SK-N-SH (cell line): ENCODE results near the gene MINDY4. TPM values are rescaled to one million over a fixed set of nuclear protein-coding genes. Genes with fewer than 3 reads are reported as not detected.

ENCODE experiments used
- CTCF ChIA-PET: fragments of 300-600, 350-600 bp; formaldehyde crosslinking; extraction: SDS; loops from one replicate; lab custom pipeline; 2021; lab: Yijun Ruan, JAX
- POLR2A ChIA-PET: fragments of 350-600 bp; sonication (Branson Sonifier 250); formaldehyde crosslinking; extraction: SDS; loops from one replicate; lab custom pipeline; 2020; ENCODE audit warnings: antibody characterized with exemption, inconsistent platforms; lab: Yijun Ruan, JAX
- DNase-seq: peaks from one replicate; pipeline ENCODE4 v3.0.0; 2012
- H2AFZ ChIP-seq: fragments of 200-600 bp; sonication (generic); 2 replicates; pipeline ENCODE4 v1.8.1; 2016; ENCODE audit warnings: antibody characterized with exemption, mild to moderate bottlenecking, low read depth
- H3F3A ChIP-seq: fragments of 200-600 bp; sonication (generic); replicated peaks from 2 replicates; pipeline ENCODE3; 2016; ENCODE audit warnings: antibody characterized with exemption, mild to moderate bottlenecking; ENCODE audit not compliant: insufficient read depth
- H3K27ac ChIP-seq, 2 experiments: fragments of 200-500 bp in 1 of 2; fragments of 200-600 bp in 1 of 2; sonication (Bioruptor generic) in 1 of 2; sonication (generic), shearing (Covaris generic) in 1 of 2; 2 replicates each; pipeline versions ENCODE4 v1.5.1 to v1.6.1; 2014 to 2016; ENCODE audit warnings: low read depth in 2 of 2, inconsistent platforms in 1 of 2, low read length in 1 of 2, mild to moderate bottlenecking in 1 of 2, mixed read lengths in 1 of 2
- H3K27me3 ChIP-seq: fragments of 200-600 bp; sonication (generic), shearing (Covaris generic); 2 replicates; pipeline ENCODE4 v1.6.1; 2016; ENCODE audit warnings: mixed run types; ENCODE audit not compliant: insufficient read depth
- H3K36me3 ChIP-seq, 2 experiments: fragments of 200-500 bp in 1 of 2; fragments of 200-600 bp in 1 of 2; sonication (Bioruptor generic) in 1 of 2; sonication (generic) in 1 of 2; replicated peaks in 1 of 2; 2 replicates each; pipeline versions ENCODE3 to v1.5.1; 2014 to 2016; ENCODE audit warnings: low read length in 1 of 2, mild to moderate bottlenecking in 1 of 2; ENCODE audit not compliant: insufficient read depth in 2 of 2, control insufficient read depth in 1 of 2
- H3K4me1 ChIP-seq, 2 experiments: fragments of 200-500 bp in 1 of 2; fragments of 200-600 bp in 1 of 2; sonication (Bioruptor generic) in 1 of 2; sonication (generic), shearing (Covaris generic) in 1 of 2; 2 replicates each; pipeline versions ENCODE4 v1.5.1 to v1.6.1; 2014 to 2016; ENCODE audit warnings: low read depth in 1 of 2, low read length in 1 of 2, mixed run types in 1 of 2; ENCODE audit not compliant: insufficient read depth in 2 of 2, control insufficient read depth in 1 of 2
- H3K4me2 ChIP-seq: fragments of 200-600 bp; sonication (generic), shearing (Covaris generic); 2 replicates; pipeline ENCODE4 v1.6.1; 2017; ENCODE audit warnings: mixed run types
- H3K4me3 ChIP-seq, 2 experiments: fragments of 200-500 bp in 1 of 2; fragments of 200-600 bp in 1 of 2; sonication (Bioruptor generic) in 1 of 2; sonication (generic), shearing (Covaris generic) in 1 of 2; 2 replicates each; pipeline versions ENCODE4 v1.5.1 to v1.8.1; 2014 to 2016; ENCODE audit warnings: low read depth in 2 of 2, inconsistent platforms in 1 of 2, low read length in 1 of 2, mild to moderate bottlenecking in 1 of 2, mixed read lengths in 1 of 2, moderate library complexity in 1 of 2
- H3K79me2 ChIP-seq: fragments of 200-600 bp; sonication (generic); 2 replicates; pipeline ENCODE4 v1.8.1; 2017; ENCODE audit warnings: mild to moderate bottlenecking; ENCODE audit not compliant: insufficient read depth
- H3K9ac ChIP-seq: fragments of 200-600 bp; sonication (generic); 2 replicates; pipeline ENCODE4 v1.6.1; 2017; ENCODE audit warnings: mixed run types
- H3K9me2 ChIP-seq: fragments of 200-600 bp; sonication (generic); 2 replicates; pipeline ENCODE4 v1.6.1; 2017; ENCODE audit warnings: mixed run types
- H3K9me3 ChIP-seq: fragments of 200-600 bp; sonication (generic); 2 replicates; pipeline ENCODE4 v1.6.1; 2017; ENCODE audit warnings: mixed run types, mild to moderate bottlenecking, moderate library complexity
- H4K20me1 ChIP-seq: fragments of 200-600 bp; sonication (generic); 2 replicates; pipeline ENCODE4 v1.6.1; 2017; ENCODE audit warnings: mild to moderate bottlenecking, mixed run types; ENCODE audit not compliant: insufficient read depth
- CHD2 ChIP-seq: fragments of 150-350 bp; IDR thresholded peaks from 2 replicates; pipeline ENCODE4 v1.6.1; 2018; ENCODE audit warnings: low read length; ENCODE audit not compliant: partially characterized antibody
- EP300 ChIP-seq, 2 experiments: IDR thresholded peaks; 2 replicates each; pipeline versions ENCODE4 v1.4.0 to v1.6.1; 2012; ENCODE audit warnings: borderline replicate concordance in 1 of 2, low read depth in 1 of 2, low read length in 1 of 2
- EZH2phosphoT487 ChIP-seq: fragments of 200-600 bp; sonication (generic); IDR thresholded peaks from 2 replicates; pipeline ENCODE4 v1.6.1; 2017; ENCODE audit warnings: low read depth, mixed run types, mild to moderate bottlenecking, antibody characterized with exemption, moderate library complexity, borderline replicate concordance
- FOSL2 ChIP-seq: IDR thresholded peaks from 2 replicates; pipeline ENCODE4 v1.4.0; 2012; ENCODE audit warnings: low read depth, mild to moderate bottlenecking, moderate library complexity, borderline replicate concordance
- FOXJ3 ChIP-seq: sonication (generic); formaldehyde crosslinking; IDR thresholded peaks from 2 replicates; pipeline ENCODE4 v1.5.1; 2020; ENCODE audit warnings: mild to moderate bottlenecking, missing genetic modification reagents
- FOXM1 ChIP-seq: IDR thresholded peaks from 2 replicates; pipeline ENCODE4 v1.4.0; 2012; ENCODE audit warnings: low read depth, mild to moderate bottlenecking
- GABPA ChIP-seq: IDR thresholded peaks from 2 replicates; pipeline ENCODE4 v1.4.0; 2012; ENCODE audit warnings: low read depth, mild to moderate bottlenecking
- MXI1 ChIP-seq: IDR thresholded peaks from 2 replicates; pipeline ENCODE4 v1.6.1; 2012; ENCODE audit warnings: mild to moderate bottlenecking, low read depth, low read length, improper control_type of control experiment
- NRF1 ChIP-seq: IDR thresholded peaks from 2 replicates; pipeline ENCODE4 v1.6.1; 2012; ENCODE audit warnings: low read depth, mild to moderate bottlenecking, low read length
- POLR2AphosphoS5 ChIP-seq: IDR thresholded peaks from 2 replicates; pipeline ENCODE4 v1.6.1; 2012; ENCODE audit warnings: low read depth, low read length
- RAD21 ChIP-seq: IDR thresholded peaks from 2 replicates; pipeline ENCODE4 v1.6.1; 2012; ENCODE audit warnings: mild to moderate bottlenecking, low read length
- RCOR1 ChIP-seq: fragments of 150-350 bp; IDR thresholded peaks from 2 replicates; pipeline ENCODE4 v1.6.1; 2017; ENCODE audit warnings: antibody characterized with exemption, low read length
- SIN3A ChIP-seq: IDR thresholded peaks from 2 replicates; pipeline ENCODE4 v1.6.1; 2012; ENCODE audit warnings: low read depth, mild to moderate bottlenecking, low read length, moderate library complexity, borderline replicate concordance
- SMC3 ChIP-seq: IDR thresholded peaks from 2 replicates; pipeline ENCODE4 v1.6.1; 2012; ENCODE audit warnings: low read depth, low read length, improper control_type of control experiment
- USF1 ChIP-seq: IDR thresholded peaks from 2 replicates; pipeline ENCODE4 v1.4.0; 2012; ENCODE audit warnings: low read depth, borderline replicate concordance
- WGBS: methylation state at CpG from one replicate; pipeline ENCODE4 v1.1.6; 2017; ENCODE audit warnings: low lambda C conversion rate; 5-methylcytosine and 5-hydroxymethylcytosine counted together
- polyA plus RNA-seq, 3 experiments: library from polyadenylated mRNA; depleted of rRNA; stranded (reverse); fragments of >200 nt; gene quantifications; 2 replicates each; pipeline ENCODE4 v1.2.3, GENCODE V29; 2012
- TF ChIP-seq, protein P1 (sequence below): fragments of 150-350 bp; IDR thresholded peaks from 2 replicates; pipeline ENCODE4 v1.6.1; 2017; ENCODE audit warnings: antibody characterized with exemption, low read length, low read depth, borderline replicate concordance
- TF ChIP-seq, protein P2 (sequence below): IDR thresholded peaks from 2 replicates; pipeline ENCODE4; 2012
- TF ChIP-seq, protein P3 (sequence below): IDR thresholded peaks from 2 replicates; pipeline ENCODE4 v1.6.1; 2012; ENCODE audit warnings: mild to moderate bottlenecking, low read depth, low read length, moderate library complexity

MINDY4 gene
- polyA plus RNA-seq, 1 of the 3 experiments (the other 2 are of a cell fraction): 1.8 TPM

- Histone ChIP-seq H3K4me3 (no peak overlapping the region), H3K27me3 (no peaks in the 10 kb centered on the region), H4K20me1 (no peaks in the 10 kb centered on the region), H2AFZ (no peak overlapping the region), H3K36me3 (no peaks in the 10 kb centered on the region), H3K4me1 (peaks cover 0 to 34% of the 10 kb centered on the region in 2 experiments; a peak in 1 of 4 replicates), H3K9me3 (no peaks in the 10 kb centered on the region), H3K27ac (no peak overlapping the region), H3F3A (no peaks in the 10 kb centered on the region), H3K9me2 (no peaks in the 10 kb centered on the region), H3K4me2 (no peak overlapping the region), H3K9ac (no peak overlapping the region), H3K79me2 (no peaks in the 10 kb centered on the region)
- TF ChIP-seq EP300 (IDR thresholded peaks at IDR 0.05; ENCODE audit: borderline replicate concordance in 1 of 2, low read depth in 1 of 2, low read length in 1 of 2): no peak
- TF ChIP-seq SIN3A: no peak
- TF ChIP-seq GABPA: no peak
- TF ChIP-seq, protein P1, sequence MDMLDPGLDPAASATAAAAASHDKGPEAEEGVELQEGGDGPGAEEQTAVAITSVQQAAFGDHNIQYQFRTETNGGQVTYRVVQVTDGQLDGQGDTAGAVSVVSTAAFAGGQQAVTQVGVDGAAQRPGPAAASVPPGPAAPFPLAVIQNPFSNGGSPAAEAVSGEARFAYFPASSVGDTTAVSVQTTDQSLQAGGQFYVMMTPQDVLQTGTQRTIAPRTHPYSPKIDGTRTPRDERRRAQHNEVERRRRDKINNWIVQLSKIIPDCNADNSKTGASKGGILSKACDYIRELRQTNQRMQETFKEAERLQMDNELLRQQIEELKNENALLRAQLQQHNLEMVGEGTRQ: no peak
- no peak for TF ChIP-seq RAD21
- no peak for TF ChIP-seq FOXJ3
- no peak for TF ChIP-seq CHD2
- no peak for TF ChIP-seq RCOR1
- CTCF ChIA-PET: interaction anchor here (0.8 to 9.6 kb wide), 13 partner anchors 10 to 200 kb away, joined by 3 to 103 read pairs (median 4); no protein-coding TSS in a partner anchor
- peak; percentile 15 for DNase-seq
- WGBS: 75% methylated on average over 5 of the region's 5 CpGs
- POLR2A ChIA-PET: no interaction called here
Observed at GRCh38 chr7:30934225-30934624, 163.0 kb downstream of the MINDY4 start.

DNA sequence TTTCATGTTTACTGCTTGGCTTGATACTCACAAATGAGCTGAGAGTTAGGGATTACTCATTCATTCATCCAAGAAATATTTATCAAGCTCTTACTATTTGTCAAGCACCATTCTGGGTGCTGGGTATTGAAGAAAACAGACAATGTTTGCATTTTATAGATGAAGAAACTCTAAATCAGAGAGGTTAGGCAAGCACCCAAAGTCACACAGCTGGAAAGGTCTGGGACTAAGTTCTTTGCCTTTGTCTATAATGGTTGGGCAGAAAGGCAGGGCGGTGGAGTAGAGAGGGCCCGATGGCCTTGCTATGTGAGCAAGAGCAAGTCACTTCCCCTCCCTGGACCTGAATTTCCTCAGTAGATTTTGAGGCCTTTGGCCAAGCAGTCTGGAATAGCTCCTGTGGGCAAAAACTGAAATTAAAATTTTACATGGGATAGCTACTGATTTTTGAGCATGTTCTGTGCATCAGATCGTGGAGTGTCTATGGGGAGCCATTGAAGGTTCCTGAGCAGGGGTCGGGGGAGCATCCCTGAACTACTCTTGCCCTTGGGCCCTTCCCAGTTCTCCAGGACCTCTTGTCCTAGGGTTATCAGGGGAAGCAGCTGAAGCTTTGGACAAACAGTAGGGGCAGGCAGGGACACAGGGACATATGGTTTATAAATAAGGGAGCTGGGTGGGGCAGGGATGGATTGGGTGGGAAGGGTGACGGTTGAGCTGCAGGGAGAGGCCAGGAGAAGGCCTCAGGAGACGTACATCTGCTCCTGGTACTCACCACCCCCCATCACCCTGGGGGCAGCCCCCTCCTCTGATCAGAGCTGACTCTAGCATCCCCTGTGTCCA is 163.7 kb downstream of the MINDY4 start:
- H3K4me3 ChIP-seq: no peak overlapping the region
- no peak overlapping the region for H3K27ac ChIP-seq
- ChIA-PET CTCF (interaction anchor here (0.8 to 9.6 kb wide), 14 partner anchors 9 to 199 kb away, joined by 3 to 103 read pairs (median 4); no protein-coding TSS in a partner anchor), POLR2A (no interaction called here)
- 79% methylated on average over 6 of the region's 6 CpGs for WGBS
- no peak overlapping the region for H3K9ac ChIP-seq
- no peaks in the 10 kb centered on the region for H4K20me1 ChIP-seq
- H2AFZ ChIP-seq: no peak overlapping the region
- H3K4me2 ChIP-seq: no peak overlapping the region
- H3K9me2 ChIP-seq: no peaks in the 10 kb centered on the region
- peak; percentile 22 for DNase-seq
- no peaks in the 10 kb centered on the region for H3K9me3 ChIP-seq
- H3K4me1 ChIP-seq: peaks cover 0 to 32% of the 10 kb centered on the region in 2 experiments; a peak in 1 of 4 replicates
- H3K79me2 ChIP-seq: no peaks in the 10 kb centered on the region
- H3K27me3 ChIP-seq: no peaks in the 10 kb centered on the region
- no peaks in the 10 kb centered on the region for H3F3A ChIP-seq
- no peaks in the 10 kb centered on the region for H3K36me3 ChIP-seq
- TF ChIP-seq SMC3 (no peak), FOXM1 (no peak), EP300 (IDR thresholded peaks at IDR 0.05; ENCODE audit: borderline replicate concordance in 1 of 2, low read depth in 1 of 2, low read length in 1 of 2) (no peak), EZH2phosphoT487 (no peak), NRF1 (no peak), FOSL2 (no peak), POLR2AphosphoS5 (no peak), MXI1 (no peak), USF1 (no peak)
- TF ChIP-seq, protein P1: no peak
- TF ChIP-seq, protein P2, sequence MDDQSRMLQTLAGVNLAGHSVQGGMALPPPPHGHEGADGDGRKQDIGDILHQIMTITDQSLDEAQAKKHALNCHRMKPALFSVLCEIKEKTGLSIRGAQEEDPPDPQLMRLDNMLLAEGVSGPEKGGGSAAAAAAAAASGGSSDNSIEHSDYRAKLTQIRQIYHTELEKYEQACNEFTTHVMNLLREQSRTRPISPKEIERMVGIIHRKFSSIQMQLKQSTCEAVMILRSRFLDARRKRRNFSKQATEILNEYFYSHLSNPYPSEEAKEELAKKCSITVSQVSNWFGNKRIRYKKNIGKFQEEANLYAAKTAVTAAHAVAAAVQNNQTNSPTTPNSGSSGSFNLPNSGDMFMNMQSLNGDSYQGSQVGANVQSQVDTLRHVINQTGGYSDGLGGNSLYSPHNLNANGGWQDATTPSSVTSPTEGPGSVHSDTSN: no peak
- TF ChIP-seq, protein P3, sequence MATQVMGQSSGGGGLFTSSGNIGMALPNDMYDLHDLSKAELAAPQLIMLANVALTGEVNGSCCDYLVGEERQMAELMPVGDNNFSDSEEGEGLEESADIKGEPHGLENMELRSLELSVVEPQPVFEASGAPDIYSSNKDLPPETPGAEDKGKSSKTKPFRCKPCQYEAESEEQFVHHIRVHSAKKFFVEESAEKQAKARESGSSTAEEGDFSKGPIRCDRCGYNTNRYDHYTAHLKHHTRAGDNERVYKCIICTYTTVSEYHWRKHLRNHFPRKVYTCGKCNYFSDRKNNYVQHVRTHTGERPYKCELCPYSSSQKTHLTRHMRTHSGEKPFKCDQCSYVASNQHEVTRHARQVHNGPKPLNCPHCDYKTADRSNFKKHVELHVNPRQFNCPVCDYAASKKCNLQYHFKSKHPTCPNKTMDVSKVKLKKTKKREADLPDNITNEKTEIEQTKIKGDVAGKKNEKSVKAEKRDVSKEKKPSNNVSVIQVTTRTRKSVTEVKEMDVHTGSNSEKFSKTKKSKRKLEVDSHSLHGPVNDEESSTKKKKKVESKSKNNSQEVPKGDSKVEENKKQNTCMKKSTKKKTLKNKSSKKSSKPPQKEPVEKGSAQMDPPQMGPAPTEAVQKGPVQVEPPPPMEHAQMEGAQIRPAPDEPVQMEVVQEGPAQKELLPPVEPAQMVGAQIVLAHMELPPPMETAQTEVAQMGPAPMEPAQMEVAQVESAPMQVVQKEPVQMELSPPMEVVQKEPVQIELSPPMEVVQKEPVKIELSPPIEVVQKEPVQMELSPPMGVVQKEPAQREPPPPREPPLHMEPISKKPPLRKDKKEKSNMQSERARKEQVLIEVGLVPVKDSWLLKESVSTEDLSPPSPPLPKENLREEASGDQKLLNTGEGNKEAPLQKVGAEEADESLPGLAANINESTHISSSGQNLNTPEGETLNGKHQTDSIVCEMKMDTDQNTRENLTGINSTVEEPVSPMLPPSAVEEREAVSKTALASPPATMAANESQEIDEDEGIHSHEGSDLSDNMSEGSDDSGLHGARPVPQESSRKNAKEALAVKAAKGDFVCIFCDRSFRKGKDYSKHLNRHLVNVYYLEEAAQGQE: no peak
